ENCODE measurements around the gene TFB1M. TPM values are rescaled to one million over a fixed set of nuclear protein-coding genes. Genes with fewer than 3 reads are reported as not detected.
"Not testable (repeated sequence)": the region's sequence is repeated elsewhere in the genome, so short reads cannot be mapped to it uniquely, and the experiment has no call there.

Gene TFB1M
- total RNA-seq, 2 experiments from 2014 or later, result 45.0 to 46.3 TPM

DNA sequence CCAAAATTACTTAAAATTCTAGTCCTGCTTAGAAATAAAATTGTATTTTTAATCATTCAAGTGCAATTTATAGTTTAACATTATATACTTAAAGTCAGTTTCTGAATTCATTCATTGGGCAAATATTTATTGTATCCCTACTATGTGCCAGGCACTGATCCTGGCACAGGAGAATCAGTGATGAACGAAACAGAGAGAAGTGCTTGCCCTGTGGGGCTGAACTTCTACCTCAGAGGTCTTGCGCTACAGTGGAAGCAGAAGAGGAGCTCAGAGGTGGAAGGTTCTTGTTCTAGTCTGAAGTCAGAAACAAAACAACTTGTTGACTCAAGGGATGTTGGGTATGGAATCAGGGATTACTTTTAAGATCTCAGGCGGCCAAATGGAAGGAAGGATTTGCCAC is 44.5 kb downstream of the TFB1M start:
- POLR2A ChIA-PET, result no interaction called here
- CTCF ChIA-PET, result no interaction called here

- POLR2A ChIA-PET, result not testable (repeated sequence)
- CTCF ChIA-PET, result interaction anchor here (0.9 kb wide), 1 partner anchor 12 kb away, joined by 4 read pairs; no protein-coding TSS in a partner anchor
Measured at GRCh38 chr6:155268088-155268867, 46.0 kb downstream of the TFB1M start.

- CTCF ChIA-PET, result interaction anchor here (0.9 to 1.3 kb wide), 2 partner anchors 13 to 16 kb away, joined by 4 read pairs; no protein-coding TSS in a partner anchor
- POLR2A ChIA-PET, result no interaction called here
Measured at GRCh38 chr6:155267411-155267810, 46.9 kb downstream of the TFB1M start.

DNA sequence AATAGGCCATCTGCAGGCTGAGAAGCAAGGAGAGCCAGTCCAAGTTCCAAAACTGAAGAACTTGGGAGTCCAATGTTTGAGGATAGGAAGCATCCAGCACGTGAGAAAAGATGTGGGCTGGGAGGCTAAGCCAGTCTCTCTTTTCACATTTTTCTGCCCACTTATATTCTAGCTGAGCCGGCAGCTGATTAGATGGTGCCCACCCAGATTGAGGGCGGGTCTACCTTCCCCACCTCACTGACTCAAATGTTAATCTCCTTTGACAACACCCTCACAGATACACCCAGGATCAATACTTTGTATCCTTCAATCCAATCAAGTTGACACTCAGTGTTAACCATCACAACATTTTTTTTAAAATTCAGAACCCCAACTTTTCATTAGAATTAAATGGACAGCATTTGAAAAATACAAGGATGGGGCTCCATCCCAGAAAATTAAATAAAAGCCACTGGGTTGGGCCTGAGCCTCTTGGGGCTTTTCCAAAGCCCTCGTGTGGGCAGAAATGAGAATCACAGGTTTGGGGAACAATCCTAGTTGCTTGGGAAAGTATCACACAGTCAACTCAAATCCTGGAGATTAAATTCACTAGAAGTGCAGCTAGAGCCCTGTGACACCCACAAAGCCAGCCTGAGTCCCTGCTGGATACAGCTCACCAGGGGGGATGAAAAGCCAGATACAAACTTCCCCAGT is 48.3 kb downstream of the TFB1M start:
- ChIA-PET CTCF (interaction anchor here (0.6 to 1.3 kb wide), 2 partner anchors 15 to 233 kb away, joined by 3 to 4 read pairs; no protein-coding TSS in a partner anchor), POLR2A (no interaction called here)

GRCh38 chr6:155264693-155265320 is 49.5 kb downstream of the TFB1M start:
- ChIA-PET POLR2A (no interaction called here), CTCF (no interaction called here)

DNA sequence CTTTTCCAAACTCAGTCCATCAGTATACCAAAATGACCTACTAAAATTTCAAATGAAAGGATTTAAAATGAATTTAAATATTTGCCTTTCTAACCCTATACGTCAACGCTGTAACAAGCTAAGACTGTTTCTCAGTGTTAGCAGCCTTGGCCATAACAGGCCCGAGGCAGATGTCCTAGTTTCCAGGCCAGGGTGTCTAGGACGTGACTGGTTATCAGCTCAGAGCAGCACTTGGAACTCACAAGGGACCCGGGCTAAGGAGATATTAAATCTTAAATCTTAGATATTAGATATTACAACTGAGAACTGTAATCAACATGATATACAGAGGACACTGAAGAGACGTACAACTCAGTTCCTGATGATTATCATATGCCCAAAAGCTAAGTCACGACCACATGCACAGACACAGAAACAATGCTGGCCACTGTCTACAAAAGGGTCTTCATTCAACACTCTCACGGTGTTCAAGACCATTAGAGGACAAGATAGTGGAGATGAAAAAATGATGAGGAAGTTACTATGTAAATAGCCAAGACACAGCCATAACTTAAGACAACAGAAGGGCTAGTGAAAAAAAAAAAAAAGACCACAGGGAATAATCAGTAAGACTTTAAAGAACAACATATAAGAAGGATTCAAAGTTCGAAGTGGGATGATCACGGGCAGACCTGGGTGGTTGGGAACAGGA is 50.8 kb downstream of the TFB1M start, which contains the start of gene CLDN20:
Gene CLDN20, plus strand, starts transcription at position 641 of the 691 bp plus-strand sequence. CDS start 11,707 bp downstream, outside the sequence.
- CTCF ChIA-PET, result no interaction called here
- POLR2A ChIA-PET, result no interaction called here

DNA sequence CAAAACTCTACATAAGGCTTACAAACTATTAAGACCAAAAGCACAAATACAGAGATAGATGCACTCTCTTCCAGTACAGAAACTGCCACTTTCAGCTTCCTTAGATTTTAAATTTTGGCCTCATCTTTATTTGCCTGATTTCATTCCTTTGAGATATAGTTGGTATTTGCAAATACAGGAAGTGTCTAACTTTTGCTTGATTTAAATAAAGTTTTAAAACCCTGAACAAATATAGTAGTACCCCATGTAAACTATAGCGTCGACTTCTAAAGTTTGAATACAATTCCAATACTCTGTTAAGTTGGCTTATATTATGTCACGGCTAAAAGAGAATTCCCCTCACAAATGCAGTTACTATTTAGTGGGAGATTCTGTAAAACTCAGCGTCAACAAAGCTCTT is 51.6 kb downstream of the TFB1M start:
- ChIA-PET POLR2A (no interaction called here), CTCF (no interaction called here)

DNA sequence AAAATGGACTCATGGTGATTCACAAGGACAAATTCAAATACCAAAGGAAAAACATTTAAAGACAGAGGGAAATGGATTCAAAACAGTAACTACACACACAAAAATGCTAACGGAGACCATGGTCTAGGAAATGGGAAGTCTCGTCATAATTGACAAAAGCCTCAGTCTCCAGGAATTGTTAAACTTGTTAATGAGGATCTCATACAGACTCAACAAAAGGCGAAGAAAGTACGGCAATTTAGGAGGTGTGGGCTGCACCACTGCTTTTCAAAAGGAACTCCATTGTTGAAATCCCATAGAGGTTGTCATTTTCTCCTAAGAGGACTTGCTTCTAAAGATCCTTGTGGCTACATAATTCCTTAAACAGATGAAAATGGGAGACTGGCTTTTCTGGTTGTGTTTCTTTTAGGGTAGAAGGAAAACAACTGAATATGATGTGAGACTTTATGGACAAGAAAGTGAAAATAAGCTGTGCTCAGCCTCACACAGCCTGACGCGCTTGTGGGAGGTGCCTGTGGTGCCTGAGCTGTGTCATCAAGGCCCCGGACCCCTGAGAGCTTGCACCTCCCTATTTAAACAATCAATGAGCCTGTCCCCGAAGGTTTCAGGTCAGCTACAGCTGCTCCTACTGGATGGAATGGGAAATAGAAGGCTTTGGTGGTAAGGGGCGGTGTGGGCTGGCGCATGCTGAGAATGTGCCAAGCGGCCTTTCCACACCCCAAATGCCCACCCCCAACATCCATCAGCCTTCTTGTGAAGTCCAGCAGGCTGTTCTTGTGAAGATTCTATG is 53.0 kb downstream of the TFB1M start:
- POLR2A ChIA-PET, result no interaction called here
- CTCF ChIA-PET, result no interaction called here

DNA sequence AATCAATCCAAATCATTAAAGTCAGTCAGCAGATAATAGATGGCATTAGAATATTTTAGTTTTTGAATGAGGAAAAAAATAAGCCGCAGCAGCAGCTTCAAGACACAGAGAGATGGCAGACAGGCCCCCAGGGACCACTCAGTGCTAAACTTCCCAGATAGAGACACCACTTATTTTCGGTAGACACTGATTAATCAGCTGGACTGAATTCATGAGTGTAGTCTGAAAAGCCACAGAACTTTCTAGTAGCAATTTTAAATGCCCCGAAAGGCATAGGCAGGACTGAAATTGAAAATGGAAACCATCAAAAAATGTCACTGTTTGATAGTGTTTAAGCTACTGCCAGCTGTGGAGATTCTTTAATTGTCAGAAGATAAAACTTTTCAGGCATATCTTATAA is 53.6 kb downstream of the TFB1M start:
- POLR2A ChIA-PET, result no interaction called here

GRCh38 chr6:155259897-155260296 is 54.4 kb downstream of the TFB1M start:
- CTCF ChIA-PET, result no interaction called here
- POLR2A ChIA-PET, result interaction anchor here (0.7 kb wide), 1 partner anchor 17 kb away, joined by 3 read pairs; no protein-coding TSS in a partner anchor

More for the DNA sequence above, 53.6 kb downstream of the TFB1M start:
- CTCF ChIA-PET, result no interaction called here

DNA sequence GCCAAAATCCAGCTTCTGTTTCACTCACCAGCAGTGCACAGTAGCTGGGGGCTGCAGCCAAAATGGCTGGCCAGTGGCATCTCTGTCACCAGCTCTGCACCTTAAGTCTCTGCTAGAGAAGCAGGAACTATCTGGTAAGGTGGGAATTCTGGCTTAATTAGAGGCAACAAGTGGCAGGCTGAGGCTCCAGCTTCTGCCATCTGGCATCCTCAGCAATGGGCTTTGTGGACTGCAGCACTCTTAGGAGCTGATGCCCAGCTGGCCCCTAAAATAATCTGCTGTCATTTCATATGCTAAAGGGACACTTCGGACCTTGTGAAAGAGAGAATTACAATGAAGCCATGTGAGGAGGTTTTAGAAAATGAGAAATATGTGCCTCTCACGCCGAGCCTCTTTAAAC is 55.1 kb downstream of the TFB1M start:
- POLR2A ChIA-PET, result no interaction called here

GRCh38 chr6:155257796-155258195 is 56.5 kb downstream of the TFB1M start:
- CTCF ChIA-PET, result interaction anchor here (1.6 kb wide), 1 partner anchor 10 kb away, joined by 5 read pairs; no protein-coding TSS in a partner anchor
- POLR2A ChIA-PET, result no interaction called here

More for the DNA sequence above, 55.1 kb downstream of the TFB1M start:
- CTCF ChIA-PET, result interaction anchor here (1.6 kb wide), 1 partner anchor 11 kb away, joined by 5 read pairs; no protein-coding TSS in a partner anchor

DNA sequence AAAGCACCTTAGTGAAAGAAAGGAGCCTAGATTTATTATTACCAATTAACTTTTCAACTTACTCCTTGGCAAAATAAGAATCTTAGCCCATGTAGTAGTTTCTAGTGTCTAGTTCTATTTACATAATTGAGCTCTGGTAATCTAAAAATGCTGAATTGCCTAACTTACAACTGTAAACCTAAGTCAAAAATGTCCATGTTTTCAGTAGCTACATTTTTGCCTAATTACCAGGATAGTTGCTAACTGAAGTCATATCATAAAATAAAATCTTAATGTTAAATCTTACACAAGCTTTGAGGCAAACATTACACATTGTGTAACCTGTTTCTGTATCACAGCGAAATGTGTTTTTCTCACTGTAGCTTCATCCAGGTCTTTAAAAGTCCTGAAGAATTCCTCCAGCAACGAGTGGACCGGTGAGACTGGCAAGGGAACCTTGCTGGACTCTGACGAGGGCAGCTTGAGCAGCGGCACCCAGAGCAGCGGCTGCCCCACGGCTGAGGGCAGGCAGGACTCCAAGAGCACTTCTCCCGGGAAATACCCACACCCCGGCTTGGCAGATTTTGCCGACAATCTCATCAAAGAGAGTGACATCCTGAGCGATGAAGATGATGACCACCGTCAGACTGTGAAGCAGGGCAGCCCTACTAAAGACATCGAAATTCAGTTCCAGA is 58.0 kb downstream of the TFB1M start:
- CTCF ChIA-PET, result no interaction called here
- POLR2A ChIA-PET, result no interaction called here

GRCh38 chr6:155254139-155254538 is 60.1 kb downstream of the TFB1M start:
- CTCF ChIA-PET, result no interaction called here
- POLR2A ChIA-PET, result no interaction called here

GRCh38 chr6:155253337-155253736 is 60.9 kb downstream of the TFB1M start:
- POLR2A ChIA-PET, result no interaction called here
- CTCF ChIA-PET, result no interaction called here

DNA sequence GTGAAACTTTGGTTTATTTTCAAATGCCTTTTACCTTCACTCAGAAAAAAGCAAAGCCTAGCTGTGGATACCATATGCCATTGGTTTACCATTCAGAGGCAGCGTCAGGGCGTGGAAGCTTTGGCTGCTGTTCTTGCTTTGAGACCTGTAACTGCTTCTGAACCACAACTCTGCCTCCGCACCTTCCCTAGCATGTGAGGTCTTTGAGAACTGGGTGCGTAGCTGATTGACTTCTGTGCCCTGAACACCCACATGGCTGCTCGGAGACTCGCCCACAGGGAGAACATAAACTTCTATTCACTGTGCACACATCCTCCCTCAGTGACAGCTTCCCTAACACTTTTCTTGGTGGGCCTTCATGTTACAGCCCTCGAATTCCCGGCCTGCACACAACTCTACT is 61.7 kb downstream of the TFB1M start:
- CTCF ChIA-PET, result no interaction called here
- POLR2A ChIA-PET, result interaction anchor here (0.6 kb wide), 1 partner anchor 471 kb away, joined by 3 read pairs; no protein-coding TSS in a partner anchor

- POLR2A ChIA-PET, result no interaction called here
- CTCF ChIA-PET, result interaction anchor here (1.2 kb wide), 1 partner anchor 16 kb away, joined by 4 read pairs; no protein-coding TSS in a partner anchor
Measured at GRCh38 chr6:155250701-155251381, 63.4 kb downstream of the TFB1M start.
